ENCODE data around the gene IWS1.
"Not testable (repeated sequence)": the region's sequence is repeated elsewhere in the genome, so short reads cannot be mapped to it uniquely, and the experiment has no call there.

The IWS1 gene

GRCh38 chr2:127560201-127560930, 34.1 kb upstream of the IWS1 start:
- no peak for DNase-seq

- no peak for DNase-seq
These were observed 33.2 kb upstream of the IWS1 start for GRCh38 chr2:127559454-127559853.

- DNase-seq: no peak
These were observed 32.6 kb upstream of the IWS1 start for GRCh38 chr2:127558911-127559310.

GRCh38 chr2:127552846-127553245, 26.6 kb upstream of the IWS1 start:
- DNase-seq: no peak

- no peak for DNase-seq
These were observed 26.0 kb upstream of the IWS1 start for GRCh38 chr2:127552336-127552735.

- DNase-seq: no peak
These were observed 25.1 kb upstream of the IWS1 start for GRCh38 chr2:127551221-127551930.

GRCh38 chr2:127546797-127547196, 20.5 kb upstream of the IWS1 start:
- no peak for DNase-seq

- no peak for DNase-seq
These were observed 19.5 kb upstream of the IWS1 start for GRCh38 chr2:127545796-127546195.

GRCh38 chr2:127545189-127545588, 18.9 kb upstream of the IWS1 start:
- DNase-seq: no peak

- not testable (repeated sequence) for DNase-seq
These were observed 16.8 kb upstream of the IWS1 start for GRCh38 chr2:127543013-127543501.

GRCh38 chr2:127542231-127542630, 15.9 kb upstream of the IWS1 start:
- no peak for DNase-seq

- no peak for DNase-seq
These were observed 15.5 kb upstream of the IWS1 start for GRCh38 chr2:127541809-127542208.

- no peak for DNase-seq
These were observed 11.4 kb upstream of the IWS1 start for GRCh38 chr2:127537644-127538043.

GRCh38 chr2:127536707-127537541, 10.6 kb upstream of the IWS1 start:
- DNase-seq: no peak

- DNase-seq: no peak
These were observed 9.6 kb upstream of the IWS1 start for GRCh38 chr2:127535918-127536317.

GRCh38 chr2:127535422-127535901, 9.2 kb upstream of the IWS1 start, which contains the start of gene MYO7B:
Gene MYO7B, plus strand, starts transcription at chr2:127535683. Its CDS starts 24,040 bp downstream, at chr2:127559723.
- DNase-seq: no peak

GRCh38 chr2:127532296-127532695, 6.0 kb upstream of the IWS1 start:
- DNase-seq: no peak

- no peak for DNase-seq
These were observed 4.9 kb upstream of the IWS1 start for GRCh38 chr2:127531221-127531648.

- no peak for DNase-seq
These were observed 4.2 kb upstream of the IWS1 start for GRCh38 chr2:127530245-127531140.

GRCh38 chr2:127529416-127529815, 3.1 kb upstream of the IWS1 start:
- not testable (repeated sequence) for DNase-seq

- DNase-seq: no peak
These were observed 2.2 kb upstream of the IWS1 start for GRCh38 chr2:127528487-127528886.
